Activated T-helper 2 cell treated with anti-CD3 and anti-CD28 coated beads, Interferon-gamma antibody, Interleukin-2, Interleukin-4, amounts not matched to agents 10 μg/mL and 5 μg/mL and 100 μg/mL, durations not matched to agents 14 hours and 24 hours and 36 hours (primary cell): ENCODE measurements around the gene GYPE. TPM values are rescaled to one million over a fixed set of nuclear protein-coding genes. Genes with fewer than 3 reads are reported as not detected.
"Not testable (repeated sequence)": the region's sequence is repeated elsewhere in the genome, so short reads cannot be mapped to it uniquely, and the experiment has no call there.

Experiments
- DNase-seq: peaks from one replicate; pipeline ENCODE4 v3.0.0; 2021; ENCODE audit warnings: low spot score
- H3K27ac Mint-ChIP-seq: one replicate; pipeline ENCODE4 v1.8.0; 2021; ENCODE audit warnings: mixed read lengths
- H3K27me3 Mint-ChIP-seq: one replicate; pipeline ENCODE4 v1.8.0; 2021; ENCODE audit warnings: low read depth, mixed read lengths
- H3K36me3 Mint-ChIP-seq: one replicate; pipeline ENCODE4 v1.8.0; 2021; ENCODE audit warnings: low read depth, mixed read lengths
- H3K4me1 Mint-ChIP-seq: one replicate; pipeline ENCODE4 v1.8.0; 2021; ENCODE audit warnings: low read depth, mixed read lengths
- H3K4me3 Mint-ChIP-seq: one replicate; pipeline ENCODE4 v1.8.0; 2021; ENCODE audit warnings: low read depth, mild to moderate bottlenecking, moderate library complexity, mixed read lengths
- H3K9me3 Mint-ChIP-seq: one replicate; pipeline ENCODE4 v1.8.0; 2021; ENCODE audit warnings: mixed read lengths
- intact Hi-C: fragments of 100-400 bp; cut with micrococcal nuclease; formaldehyde crosslinking; loops from one replicate; pipeline ENCODE4 v1.15.1; 2023
- total RNA-seq: library from RNA; stranded (reverse); gene quantifications from 2 replicates; pipeline ENCODE4 v1.2.3, GENCODE V29; 2022

GYPE gene
- total RNA-seq, 1 donor from 2014 or later: 0.25 TPM

DNA sequence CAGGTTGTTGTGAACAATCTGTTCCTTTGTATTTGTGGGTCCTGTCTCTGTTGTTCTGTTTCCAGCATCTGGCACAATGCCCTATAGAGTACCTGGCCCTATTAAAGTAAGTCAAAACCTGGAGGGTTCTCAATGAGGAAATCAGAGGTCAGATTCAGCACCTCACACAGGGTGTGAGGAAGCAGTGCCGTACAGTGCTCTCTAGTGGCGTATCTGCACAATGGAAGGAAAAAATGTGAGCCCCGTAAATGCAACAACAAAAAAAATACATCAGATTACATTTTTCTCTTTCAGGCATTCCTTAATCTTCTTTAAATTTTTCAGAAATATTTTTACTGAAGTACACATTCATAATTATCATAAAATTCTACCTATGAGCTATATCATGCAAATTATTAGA is 2.5 kb upstream of the GYPE start:
- not testable (repeated sequence) for H3K4me3 Mint-ChIP-seq, DNase-seq, H3K27me3 Mint-ChIP-seq, H3K4me1 Mint-ChIP-seq, H3K27ac Mint-ChIP-seq, H3K36me3 Mint-ChIP-seq, H3K9me3 Mint-ChIP-seq
- intact Hi-C loops: loop anchor here (5.0 kb wide), 1 partner anchor 136 kb away; no protein-coding TSS in a partner anchor

DNA sequence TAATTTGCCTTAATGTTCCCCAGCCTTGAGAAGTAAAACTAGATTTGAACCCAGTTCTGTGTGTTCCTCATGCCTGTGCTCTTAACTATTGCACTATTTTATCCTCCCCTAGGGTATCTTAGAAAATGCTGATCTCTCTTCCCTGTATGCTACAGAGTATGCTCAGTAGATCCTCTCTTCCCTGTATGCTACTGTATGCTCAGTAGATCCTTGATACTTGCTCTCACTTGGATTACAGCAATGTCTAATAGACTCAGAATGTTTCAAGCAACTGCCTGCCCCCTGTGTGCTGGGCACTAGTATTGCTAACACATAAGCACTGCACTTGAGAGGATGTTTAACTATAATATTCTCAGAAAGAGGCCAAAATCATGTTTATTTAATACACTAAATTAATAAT is 928 bp downstream of the GYPE start:
- H3K27me3 Mint-ChIP-seq, H3K36me3 Mint-ChIP-seq, H3K4me1 Mint-ChIP-seq, intact Hi-C loops, H3K4me3 Mint-ChIP-seq, DNase-seq, H3K9me3 Mint-ChIP-seq, H3K27ac Mint-ChIP-seq: not testable (repeated sequence)

DNA sequence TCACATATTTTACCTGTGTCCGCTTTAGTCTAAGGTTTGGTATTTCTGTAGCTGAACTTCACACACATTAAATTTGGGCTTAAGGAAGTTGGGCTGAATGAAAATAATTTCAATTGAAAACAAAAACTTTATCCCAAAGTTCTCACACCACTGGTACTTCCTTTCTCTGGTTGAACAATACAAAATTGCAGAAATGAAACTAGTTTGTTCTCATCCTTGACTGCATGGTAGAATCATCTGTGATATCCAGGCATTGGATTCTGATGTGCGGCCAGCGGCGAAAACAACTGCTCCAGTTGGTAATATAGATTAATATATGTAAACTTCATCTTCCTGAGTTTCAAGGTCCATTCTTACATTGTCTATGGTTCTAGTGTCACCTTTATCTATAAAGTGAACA is 15.0 kb downstream of the GYPE start:
- H3K4me1 Mint-ChIP-seq, DNase-seq, H3K27me3 Mint-ChIP-seq, H3K9me3 Mint-ChIP-seq, H3K36me3 Mint-ChIP-seq, H3K4me3 Mint-ChIP-seq, H3K27ac Mint-ChIP-seq, intact Hi-C loops: not testable (repeated sequence)

DNA sequence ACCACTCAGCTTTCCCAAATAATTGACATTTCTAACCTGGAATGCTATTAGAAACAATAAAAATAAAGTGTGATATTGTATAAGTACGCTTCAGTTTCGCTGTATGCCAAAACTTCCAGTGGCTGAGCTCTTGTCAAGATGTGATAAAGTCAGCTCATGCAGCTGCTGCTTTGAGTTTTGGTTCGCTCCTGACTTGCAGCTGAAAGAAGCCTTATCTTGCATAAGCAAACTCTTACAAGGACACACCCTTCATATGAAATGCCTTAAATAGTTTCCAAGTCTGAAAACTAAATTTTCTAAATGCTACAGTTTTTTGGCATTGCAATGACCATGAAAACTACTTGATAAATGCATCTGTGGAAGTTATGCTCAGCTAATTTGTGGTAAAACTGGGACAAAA is 17.2 kb downstream of the GYPE start:
- DNase-seq, H3K4me3 Mint-ChIP-seq, H3K27ac Mint-ChIP-seq, H3K27me3 Mint-ChIP-seq, H3K36me3 Mint-ChIP-seq, H3K4me1 Mint-ChIP-seq, H3K9me3 Mint-ChIP-seq: not testable (repeated sequence)
- intact Hi-C loops: loop anchor here (10.0 kb wide), 1 partner anchor 237 kb away; no protein-coding TSS in a partner anchor

DNA sequence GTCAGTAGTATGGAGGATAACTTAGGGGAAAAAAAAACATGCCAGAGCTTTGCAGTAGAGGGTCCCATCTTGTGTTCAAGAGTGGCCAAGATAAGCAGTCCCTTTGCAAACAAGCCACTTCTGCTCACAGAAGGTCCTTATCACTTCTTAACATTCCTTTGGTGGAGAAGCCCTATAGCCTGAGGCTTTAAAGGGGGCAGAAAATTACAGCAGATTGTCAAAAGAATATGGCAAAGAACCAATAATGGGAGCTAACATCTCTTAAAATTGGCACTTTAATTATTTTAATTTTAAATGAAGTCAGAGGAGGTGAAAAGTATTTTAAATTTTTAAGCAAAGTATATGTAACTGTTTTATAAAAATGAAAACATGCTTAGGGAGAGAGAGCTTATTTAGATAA is 20.4 kb downstream of the GYPE start:
- H3K4me3 Mint-ChIP-seq, H3K36me3 Mint-ChIP-seq, H3K4me1 Mint-ChIP-seq, H3K27me3 Mint-ChIP-seq, H3K9me3 Mint-ChIP-seq, H3K27ac Mint-ChIP-seq, DNase-seq: not testable (repeated sequence)
- intact Hi-C loops: loop anchor here (5.0 to 10.0 kb wide), 2 partner anchors 122 to 240 kb away; no protein-coding TSS in a partner anchor

DNA sequence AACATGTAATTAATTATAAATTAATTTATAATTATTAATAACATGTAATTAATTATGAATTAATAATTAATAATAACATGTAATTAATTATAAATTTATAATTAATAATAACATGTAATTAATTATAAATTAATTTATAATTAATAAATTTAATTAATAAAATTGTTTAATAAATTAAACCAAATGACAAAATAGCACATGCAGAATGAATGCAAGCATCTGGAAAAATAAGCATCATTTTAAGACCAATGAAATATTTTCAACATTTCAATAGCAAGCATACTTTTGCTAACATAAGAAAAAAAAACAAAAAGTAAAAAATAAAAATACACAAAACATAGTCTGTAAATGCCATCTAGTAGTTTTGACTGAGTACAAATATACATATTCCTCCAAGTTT is 21.8 kb downstream of the GYPE start:
- intact Hi-C loops: loop anchor here (5.0 to 10.0 kb wide), 2 partner anchors 124 to 241 kb away; no protein-coding TSS in a partner anchor

DNA sequence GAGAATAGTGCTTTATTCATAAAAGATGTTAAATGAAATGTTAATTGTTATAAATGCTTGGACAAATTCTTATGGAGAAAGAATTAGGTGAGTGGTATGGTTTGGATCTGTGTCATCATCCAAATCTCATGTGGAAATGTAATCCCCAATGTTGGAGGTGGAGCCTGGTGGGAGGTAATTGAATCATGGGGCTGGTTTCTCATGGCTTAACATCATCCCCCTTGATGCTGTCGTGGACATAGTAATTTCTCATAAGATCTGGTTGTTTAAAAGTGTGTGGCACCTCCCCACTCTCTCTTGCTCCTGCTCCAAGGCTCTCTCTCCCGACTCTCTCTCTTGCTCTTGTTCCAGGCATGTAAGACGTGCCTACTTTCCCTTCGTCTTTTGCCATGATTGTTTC is 22.5 kb downstream of the GYPE start:
- Mint-ChIP-seq H3K36me3 (no peaks in the 10 kb centered on the region), H3K4me1 (no peaks in the 10 kb centered on the region), H3K27ac (no peak overlapping the region), H3K27me3 (no peaks in the 10 kb centered on the region), H3K4me3 (no peak overlapping the region), H3K9me3 (no peaks in the 10 kb centered on the region)
- DNase-seq: no peak
- intact Hi-C loops: loop anchor here (5.0 to 10.0 kb wide), 2 partner anchors 124 to 242 kb away; no protein-coding TSS in a partner anchor

More for the DNA sequence above, 21.8 kb downstream of the GYPE start:
- H3K27ac Mint-ChIP-seq: no peak overlapping the region
- H3K4me3 Mint-ChIP-seq: no peak overlapping the region
- H3K36me3 Mint-ChIP-seq: no peaks in the 10 kb centered on the region
- DNase-seq: no peak
- H3K4me1 Mint-ChIP-seq: no peaks in the 10 kb centered on the region
- no peaks in the 10 kb centered on the region for H3K9me3 Mint-ChIP-seq
- no peaks in the 10 kb centered on the region for H3K27me3 Mint-ChIP-seq

DNA sequence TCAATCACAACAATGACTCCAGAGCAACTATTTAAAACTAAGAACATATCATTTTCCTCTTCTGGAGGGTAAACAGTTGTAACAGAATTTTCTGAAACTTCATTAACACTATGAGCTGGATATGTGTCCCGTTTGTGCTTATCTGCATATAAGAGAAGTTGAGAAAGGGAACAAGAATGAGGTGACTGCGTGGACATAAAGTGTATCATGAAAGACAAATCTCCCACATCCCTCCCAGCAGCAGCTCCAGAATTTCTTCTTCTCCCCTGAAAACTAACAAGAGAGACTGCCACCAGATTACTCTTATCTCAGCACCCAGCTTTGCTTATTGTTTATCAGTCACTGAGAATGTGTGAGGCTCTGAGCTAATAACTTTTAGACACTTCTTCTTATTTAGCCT is 25.8 kb downstream of the GYPE start:
- H3K27ac Mint-ChIP-seq, H3K36me3 Mint-ChIP-seq, H3K4me3 Mint-ChIP-seq, H3K4me1 Mint-ChIP-seq, DNase-seq, H3K27me3 Mint-ChIP-seq, H3K9me3 Mint-ChIP-seq, intact Hi-C loops: not testable (repeated sequence)

DNA sequence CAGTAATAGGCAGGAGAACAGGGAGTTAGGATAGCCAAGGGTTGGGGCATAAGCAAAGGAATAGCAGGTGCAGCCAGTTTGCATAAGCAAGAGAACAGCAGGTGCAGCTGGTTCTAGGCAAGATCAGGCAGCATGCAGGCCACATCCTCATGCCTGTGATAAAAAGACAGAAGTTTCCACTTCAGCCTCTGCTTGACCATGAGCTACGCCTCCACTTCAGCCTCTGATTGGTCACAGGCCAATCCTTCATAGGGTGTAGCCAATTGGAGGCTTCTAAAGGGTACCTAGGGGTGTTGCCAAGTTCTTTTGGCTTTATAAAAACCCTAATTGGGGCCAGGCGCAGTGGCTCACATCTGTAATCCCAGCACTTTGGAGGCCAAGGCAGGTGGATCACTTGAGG is 30.0 kb downstream of the GYPE start:
- H3K27ac Mint-ChIP-seq, intact Hi-C loops, H3K9me3 Mint-ChIP-seq, DNase-seq, H3K4me1 Mint-ChIP-seq, H3K4me3 Mint-ChIP-seq, H3K27me3 Mint-ChIP-seq, H3K36me3 Mint-ChIP-seq: not testable (repeated sequence)

DNA sequence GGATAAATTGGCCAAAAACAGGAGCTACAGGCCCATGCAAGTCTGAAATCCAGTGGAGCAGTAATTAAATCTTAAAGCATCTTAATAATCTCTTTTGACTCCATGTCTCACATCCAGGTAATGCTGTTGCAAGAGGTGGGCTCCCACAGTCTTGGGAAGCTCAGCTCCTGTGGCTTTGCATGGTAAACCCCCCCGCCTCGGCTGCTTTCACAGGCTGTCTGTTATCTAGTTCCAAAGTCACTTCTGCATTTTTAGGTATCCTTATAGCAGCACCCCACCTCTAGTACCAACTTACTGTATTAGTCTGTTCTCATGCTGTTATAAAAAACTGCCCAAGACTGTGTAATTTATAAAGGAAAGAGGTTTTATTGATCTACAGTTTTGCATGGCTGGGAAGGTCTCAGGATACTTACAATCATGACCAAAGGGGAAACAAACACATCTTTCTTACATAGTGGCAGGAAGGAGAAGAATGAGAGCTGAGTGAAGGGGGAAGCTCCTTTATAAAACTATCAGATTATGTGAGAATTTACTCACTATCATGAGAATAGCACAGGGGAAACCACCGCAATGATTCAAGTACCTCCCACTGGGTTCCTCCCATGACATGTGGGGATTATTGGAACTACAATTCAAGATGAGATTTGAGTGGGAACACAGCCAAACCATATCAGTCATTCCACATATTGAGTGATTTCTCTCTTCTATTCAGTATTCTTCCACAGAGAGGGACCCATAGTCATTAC is 34.7 kb downstream of the GYPE start:
- H3K4me1 Mint-ChIP-seq, H3K4me3 Mint-ChIP-seq, DNase-seq, H3K9me3 Mint-ChIP-seq, H3K27ac Mint-ChIP-seq, H3K27me3 Mint-ChIP-seq, H3K36me3 Mint-ChIP-seq, intact Hi-C loops: not testable (repeated sequence)

DNA sequence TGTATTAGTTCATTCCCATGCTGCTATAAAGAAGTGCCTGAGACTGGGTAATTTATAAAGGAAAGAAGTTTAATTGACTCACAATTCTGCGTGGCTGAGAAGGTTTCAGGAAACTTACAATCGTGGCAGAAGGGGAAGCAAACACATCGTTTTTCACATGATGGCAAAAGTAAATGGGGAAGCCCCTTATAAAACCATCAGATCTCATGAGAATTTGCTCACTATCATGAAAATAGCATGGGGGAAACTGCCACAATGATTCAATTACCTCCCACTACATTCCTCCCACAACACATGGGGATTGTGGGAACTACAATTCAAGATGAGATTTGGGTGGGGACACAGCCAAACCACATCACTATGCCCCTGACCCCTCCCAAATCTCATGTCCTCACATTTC is 35.4 kb downstream of the GYPE start:
- H3K4me3 Mint-ChIP-seq, H3K4me1 Mint-ChIP-seq, H3K36me3 Mint-ChIP-seq: not testable (repeated sequence)

DNA sequence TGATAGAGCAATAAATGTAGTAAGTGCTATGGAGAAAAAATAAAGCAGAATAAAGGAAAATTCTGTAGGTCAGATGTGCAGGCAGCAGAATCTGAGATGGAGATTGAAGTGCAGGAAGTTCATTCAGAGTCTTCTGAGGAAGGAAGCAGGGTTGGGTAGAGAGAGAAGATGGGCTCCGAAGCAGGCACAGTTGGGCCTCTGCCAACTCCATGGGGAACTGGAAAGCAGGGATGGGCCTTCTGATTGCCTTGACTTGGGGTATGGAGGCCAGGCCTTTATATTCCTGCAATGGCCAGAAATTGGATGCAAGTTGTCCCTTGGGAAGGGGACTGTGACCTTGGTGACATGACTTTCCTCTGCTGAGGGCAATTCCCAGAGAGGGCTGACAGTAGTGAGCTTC is 42.6 kb downstream of the GYPE start:
- H3K4me1 Mint-ChIP-seq, DNase-seq, H3K4me3 Mint-ChIP-seq, H3K27me3 Mint-ChIP-seq, H3K27ac Mint-ChIP-seq, intact Hi-C loops, H3K36me3 Mint-ChIP-seq, H3K9me3 Mint-ChIP-seq: not testable (repeated sequence)

More for the DNA sequence above, 35.4 kb downstream of the GYPE start:
- intact Hi-C loops, DNase-seq, H3K27me3 Mint-ChIP-seq, H3K9me3 Mint-ChIP-seq, H3K27ac Mint-ChIP-seq: not testable (repeated sequence)

DNA sequence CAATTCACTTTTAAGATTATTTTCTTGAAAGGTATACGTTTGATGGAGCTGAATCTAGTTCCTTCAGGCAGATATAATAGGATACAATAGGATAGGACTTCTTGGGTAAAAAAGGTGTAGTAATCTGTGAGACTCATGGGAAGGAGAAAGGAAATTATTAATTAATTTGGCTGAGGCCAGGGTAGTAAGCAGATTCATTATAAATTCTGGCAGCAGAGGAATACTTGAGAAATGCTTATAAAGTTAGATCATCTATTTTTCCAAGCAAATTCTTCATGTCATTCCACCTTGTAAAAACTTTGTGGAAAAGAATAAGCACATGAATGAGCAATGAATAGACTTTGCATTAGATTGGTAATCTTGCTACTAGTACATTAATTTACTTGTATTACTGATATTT is 46.9 kb downstream of the GYPE start:
- no peaks in the 10 kb centered on the region for H3K9me3 Mint-ChIP-seq
- intact Hi-C loops: no loop called here
- no peaks in the 10 kb centered on the region for H3K27me3 Mint-ChIP-seq
- no peak for DNase-seq
- no peaks in the 10 kb centered on the region for H3K36me3 Mint-ChIP-seq
- peaks cover 5% of the 10 kb centered on the region for H3K4me1 Mint-ChIP-seq
- no peak overlapping the region for H3K4me3 Mint-ChIP-seq
- no peak overlapping the region for H3K27ac Mint-ChIP-seq
